ENCODE measurements around the gene PHOSPHO2.

DNA sequence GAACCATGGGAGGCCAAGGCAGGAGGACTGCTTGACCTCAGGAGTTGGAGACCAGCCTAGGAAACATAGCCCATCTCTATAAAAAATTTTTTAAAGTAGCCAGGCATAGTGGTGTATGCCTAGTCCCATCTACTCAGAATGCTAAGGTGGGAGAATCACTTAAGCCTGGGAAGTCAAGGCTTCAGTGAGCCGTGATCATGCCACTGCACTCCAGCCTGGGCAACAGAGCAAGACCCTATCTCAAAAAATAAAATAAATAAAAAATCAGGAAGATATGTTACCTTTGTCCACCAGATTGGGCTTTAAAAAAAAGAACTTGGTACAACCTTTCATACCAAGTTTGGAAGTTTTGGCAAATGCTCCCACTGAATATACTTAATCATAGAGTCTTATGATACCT lies 35.4 kb upstream of the PHOSPHO2 start:
- TF ChIP-seq, protein P1, sequence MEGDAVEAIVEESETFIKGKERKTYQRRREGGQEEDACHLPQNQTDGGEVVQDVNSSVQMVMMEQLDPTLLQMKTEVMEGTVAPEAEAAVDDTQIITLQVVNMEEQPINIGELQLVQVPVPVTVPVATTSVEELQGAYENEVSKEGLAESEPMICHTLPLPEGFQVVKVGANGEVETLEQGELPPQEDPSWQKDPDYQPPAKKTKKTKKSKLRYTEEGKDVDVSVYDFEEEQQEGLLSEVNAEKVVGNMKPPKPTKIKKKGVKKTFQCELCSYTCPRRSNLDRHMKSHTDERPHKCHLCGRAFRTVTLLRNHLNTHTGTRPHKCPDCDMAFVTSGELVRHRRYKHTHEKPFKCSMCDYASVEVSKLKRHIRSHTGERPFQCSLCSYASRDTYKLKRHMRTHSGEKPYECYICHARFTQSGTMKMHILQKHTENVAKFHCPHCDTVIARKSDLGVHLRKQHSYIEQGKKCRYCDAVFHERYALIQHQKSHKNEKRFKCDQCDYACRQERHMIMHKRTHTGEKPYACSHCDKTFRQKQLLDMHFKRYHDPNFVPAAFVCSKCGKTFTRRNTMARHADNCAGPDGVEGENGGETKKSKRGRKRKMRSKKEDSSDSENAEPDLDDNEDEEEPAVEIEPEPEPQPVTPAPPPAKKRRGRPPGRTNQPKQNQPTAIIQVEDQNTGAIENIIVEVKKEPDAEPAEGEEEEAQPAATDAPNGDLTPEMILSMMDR (IDR thresholded peaks at IDR 0.05; ENCODE audit: extremely low read depth in 1 of 2, insufficient read depth in 1 of 2, low read depth in 1 of 2, low read length in 2 of 2), result no peak
- TF ChIP-seq, protein P2, sequence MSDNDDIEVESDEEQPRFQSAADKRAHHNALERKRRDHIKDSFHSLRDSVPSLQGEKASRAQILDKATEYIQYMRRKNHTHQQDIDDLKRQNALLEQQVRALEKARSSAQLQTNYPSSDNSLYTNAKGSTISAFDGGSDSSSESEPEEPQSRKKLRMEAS (IDR thresholded peaks at IDR 0.05; ENCODE audit: insufficient read depth, insufficient read length), result no peak
- TF ChIP-seq EZH2 (IDR thresholded peaks at IDR 0.05; ENCODE audit: borderline replicate concordance, low read depth, low read length, severe bottlenecking) (no peak), POLR2AphosphoS5 (IDR thresholded peaks at IDR 0.05; ENCODE audit: insufficient read depth, low read depth, low read length) (no peak), MYC (IDR thresholded peaks at IDR 0.05; ENCODE audit: low read depth, low read length) (no peak)
